ENCODE measurements around the gene TAMM41. TPM values are rescaled to one million over a fixed set of nuclear protein-coding genes. Genes with fewer than 3 reads are reported as not detected.

The TAMM41 gene
- total RNA-seq, 1 experiment from 2014 or later, result 26.3 TPM

DNA sequence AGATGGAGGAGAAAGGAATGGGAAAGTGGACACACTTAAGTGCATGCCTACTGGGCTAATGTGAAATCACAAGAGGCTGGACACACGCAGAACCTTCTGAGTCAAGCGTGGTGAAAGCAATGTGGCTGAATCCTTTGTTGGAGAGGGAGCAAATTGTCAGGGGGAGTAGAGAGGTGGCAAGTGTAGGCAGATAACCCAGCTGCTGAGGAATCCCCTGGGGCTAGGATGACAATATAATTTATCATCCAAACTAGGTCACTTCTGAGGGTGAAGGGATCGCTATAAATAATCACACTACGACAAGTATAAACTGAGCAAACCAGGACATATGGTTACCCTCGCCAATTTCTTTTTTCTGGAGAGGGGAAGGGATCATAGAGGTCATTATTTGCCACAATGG lies 28.7 kb downstream of the TAMM41 start:
- Mint-ChIP-seq H3K4me1 (ENCODE audit: low read depth, unreplicated experiment) (no peaks in the 10 kb centered on the region), H3K4me3 (ENCODE audit: low read depth, unreplicated experiment) (no peak overlapping the region), H3K27ac (ENCODE audit: unreplicated experiment) (no peak overlapping the region), H3K27me3 (ENCODE audit: unreplicated experiment) (no peaks in the 10 kb centered on the region), H3K9me3 (ENCODE audit: low read depth, unreplicated experiment) (no peaks in the 10 kb centered on the region), H3K36me3 (ENCODE audit: insufficient read depth, unreplicated experiment) (peaks cover 15% of the 10 kb centered on the region)
- no peak for DNase-seq
- TF ChIP-seq, protein P1, sequence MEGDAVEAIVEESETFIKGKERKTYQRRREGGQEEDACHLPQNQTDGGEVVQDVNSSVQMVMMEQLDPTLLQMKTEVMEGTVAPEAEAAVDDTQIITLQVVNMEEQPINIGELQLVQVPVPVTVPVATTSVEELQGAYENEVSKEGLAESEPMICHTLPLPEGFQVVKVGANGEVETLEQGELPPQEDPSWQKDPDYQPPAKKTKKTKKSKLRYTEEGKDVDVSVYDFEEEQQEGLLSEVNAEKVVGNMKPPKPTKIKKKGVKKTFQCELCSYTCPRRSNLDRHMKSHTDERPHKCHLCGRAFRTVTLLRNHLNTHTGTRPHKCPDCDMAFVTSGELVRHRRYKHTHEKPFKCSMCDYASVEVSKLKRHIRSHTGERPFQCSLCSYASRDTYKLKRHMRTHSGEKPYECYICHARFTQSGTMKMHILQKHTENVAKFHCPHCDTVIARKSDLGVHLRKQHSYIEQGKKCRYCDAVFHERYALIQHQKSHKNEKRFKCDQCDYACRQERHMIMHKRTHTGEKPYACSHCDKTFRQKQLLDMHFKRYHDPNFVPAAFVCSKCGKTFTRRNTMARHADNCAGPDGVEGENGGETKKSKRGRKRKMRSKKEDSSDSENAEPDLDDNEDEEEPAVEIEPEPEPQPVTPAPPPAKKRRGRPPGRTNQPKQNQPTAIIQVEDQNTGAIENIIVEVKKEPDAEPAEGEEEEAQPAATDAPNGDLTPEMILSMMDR (IDR thresholded peaks at IDR 0.05; ENCODE audit: unreplicated experiment), result no peak
- no TSS peak for BruUV-seq (replicated peaks)
- CTCF ChIA-PET, result no interaction called here
- intact Hi-C loops (cut with micrococcal nuclease; ENCODE audit: unreplicated experiment), result no loop called here

GRCh38 chr3:11815111-11815510 lies 31.6 kb downstream of the TAMM41 start:
- intact Hi-C loops (cut with micrococcal nuclease; ENCODE audit: unreplicated experiment), result no loop called here
- Mint-ChIP-seq H3K27me3 (ENCODE audit: unreplicated experiment) (no peaks in the 10 kb centered on the region), H3K4me3 (ENCODE audit: low read depth, unreplicated experiment) (no peak overlapping the region), H3K27ac (ENCODE audit: unreplicated experiment) (no peak overlapping the region), H3K9me3 (ENCODE audit: low read depth, unreplicated experiment) (no peaks in the 10 kb centered on the region), H3K36me3 (ENCODE audit: insufficient read depth, unreplicated experiment) (peaks cover 9% of the 10 kb centered on the region), H3K4me1 (ENCODE audit: low read depth, unreplicated experiment) (no peaks in the 10 kb centered on the region)
- no peak for DNase-seq
- CTCF ChIA-PET, result no interaction called here
- no TSS peak for BruUV-seq (replicated peaks)
- TF ChIP-seq, protein P1 (IDR thresholded peaks at IDR 0.05; ENCODE audit: unreplicated experiment), result no peak

GRCh38 chr3:11814663-11815062 lies 32.0 kb downstream of the TAMM41 start:
- DNase-seq, result no peak
- Mint-ChIP-seq H3K9me3 (ENCODE audit: low read depth, unreplicated experiment) (no peaks in the 10 kb centered on the region), H3K4me1 (ENCODE audit: low read depth, unreplicated experiment) (no peaks in the 10 kb centered on the region), H3K4me3 (ENCODE audit: low read depth, unreplicated experiment) (no peak overlapping the region), H3K27ac (ENCODE audit: unreplicated experiment) (no peak overlapping the region), H3K36me3 (ENCODE audit: insufficient read depth, unreplicated experiment) (peaks cover 9% of the 10 kb centered on the region), H3K27me3 (ENCODE audit: unreplicated experiment) (no peaks in the 10 kb centered on the region)
- no TSS peak for BruUV-seq (replicated peaks)
- TF ChIP-seq, protein P1 (IDR thresholded peaks at IDR 0.05; ENCODE audit: unreplicated experiment), result no peak
- intact Hi-C loops (cut with micrococcal nuclease; ENCODE audit: unreplicated experiment), result no loop called here
- CTCF ChIA-PET, result interaction anchor here (0.5 kb wide), 1 partner anchor 110 kb away, joined by 4 read pairs; no protein-coding TSS in a partner anchor

DNA sequence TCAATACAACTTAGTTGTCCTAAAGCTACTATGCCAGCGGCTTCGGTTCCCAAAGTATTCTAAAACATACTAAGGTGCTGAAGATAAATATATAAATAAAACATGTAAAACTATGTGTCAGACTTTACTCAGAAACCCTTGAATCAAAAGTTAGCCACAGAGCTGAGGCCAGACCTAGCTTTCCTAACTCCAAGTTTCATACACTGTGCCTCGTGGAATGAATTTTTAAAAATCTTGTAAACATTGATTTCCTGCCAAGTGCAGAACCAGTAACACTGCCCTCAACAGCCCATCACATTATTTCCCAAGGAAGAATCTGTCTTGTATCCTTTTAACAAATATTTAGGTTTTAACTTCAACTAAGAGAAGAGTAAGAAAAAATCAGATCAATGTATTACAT lies 36.4 kb downstream of the TAMM41 start:
- no peaks in the 10 kb centered on the region for H3K4me1 Mint-ChIP-seq (ENCODE audit: low read depth, unreplicated experiment)
- no peaks in the 10 kb centered on the region for H3K27me3 Mint-ChIP-seq (ENCODE audit: unreplicated experiment)
- H3K4me3 Mint-ChIP-seq (ENCODE audit: low read depth, unreplicated experiment), result no peak overlapping the region
- no peak for DNase-seq
- peaks cover 17% of the 10 kb centered on the region for H3K36me3 Mint-ChIP-seq (ENCODE audit: insufficient read depth, unreplicated experiment)
- CTCF ChIA-PET, result no interaction called here
- intact Hi-C loops (cut with micrococcal nuclease; ENCODE audit: unreplicated experiment), result no loop called here
- H3K27ac Mint-ChIP-seq (ENCODE audit: unreplicated experiment), result no peak overlapping the region
- TF ChIP-seq, protein P1 (IDR thresholded peaks at IDR 0.05; ENCODE audit: unreplicated experiment), result no peak
- no TSS peak for BruUV-seq (replicated peaks)
- no peaks in the 10 kb centered on the region for H3K9me3 Mint-ChIP-seq (ENCODE audit: low read depth, unreplicated experiment)
